ENCODE measurements around the gene EIF3L.
A peak's percentile ranks its signal among the peaks of the same experiment; 100 is the strongest.

EIF3L gene

GRCh38 chr22:37897807-37898206, 48.6 kb downstream of the EIF3L start:
- FAIRE-seq (no peak), DNase-seq (ENCODE audit: extremely low spot score, insufficient read length, low read depth) (no peak)

GRCh38 chr22:37898441-37899181, 49.4 kb downstream of the EIF3L start:
- DNase-seq (ENCODE audit: extremely low spot score, insufficient read length, low read depth), result no peak
- no peak for FAIRE-seq

- DNase-seq (ENCODE audit: extremely low spot score, insufficient read length, low read depth) (no peak), FAIRE-seq (no peak)
Measured at GRCh38 chr22:37904572-37905533, 55.6 kb downstream of the EIF3L start.

GRCh38 chr22:37905534-37906363, 56.5 kb downstream of the EIF3L start, which contains the start of gene MICALL1:
Gene MICALL1 (plus strand): TSS chr22:37906297. CDS start chr22:37906423, 126 bp downstream.
- peak; percentile 88 for DNase-seq (ENCODE audit: extremely low spot score, insufficient read length, low read depth)
- FAIRE-seq, result peak; percentile 35

- no peak for FAIRE-seq
- DNase-seq (ENCODE audit: extremely low spot score, insufficient read length, low read depth), result no peak
Measured at GRCh38 chr22:37906364-37907008, 57.3 kb downstream of the EIF3L start.

GRCh38 chr22:37907036-37907954, 58.1 kb downstream of the EIF3L start:
- no peak for DNase-seq (ENCODE audit: extremely low spot score, insufficient read length, low read depth)
- no peak for FAIRE-seq

GRCh38 chr22:37909766-37910165, 60.5 kb downstream of the EIF3L start:
- FAIRE-seq (no peak), DNase-seq (ENCODE audit: extremely low spot score, insufficient read length, low read depth) (no peak)

GRCh38 chr22:37910890-37911672, 61.9 kb downstream of the EIF3L start:
- no peak for FAIRE-seq
- no peak for DNase-seq (ENCODE audit: extremely low spot score, insufficient read length, low read depth)

GRCh38 chr22:37911697-37912096, 62.5 kb downstream of the EIF3L start:
- FAIRE-seq, result no peak
- DNase-seq (ENCODE audit: extremely low spot score, insufficient read length, low read depth), result no peak

- FAIRE-seq, result no peak
- no peak for DNase-seq (ENCODE audit: extremely low spot score, insufficient read length, low read depth)
Measured at GRCh38 chr22:37912171-37912570, 63.0 kb downstream of the EIF3L start.

GRCh38 chr22:37913233-37913721, 64.1 kb downstream of the EIF3L start:
- FAIRE-seq (no peak), DNase-seq (ENCODE audit: extremely low spot score, insufficient read length, low read depth) (no peak)

- DNase-seq (ENCODE audit: extremely low spot score, insufficient read length, low read depth), result no peak
- FAIRE-seq, result no peak
Measured at GRCh38 chr22:37916311-37916710, 67.1 kb downstream of the EIF3L start.

GRCh38 chr22:37917874-37918548, 68.8 kb downstream of the EIF3L start:
- no peak for DNase-seq (ENCODE audit: extremely low spot score, insufficient read length, low read depth)
- FAIRE-seq, result no peak

- FAIRE-seq (no peak), DNase-seq (ENCODE audit: extremely low spot score, insufficient read length, low read depth) (no peak)
Measured at GRCh38 chr22:37918580-37919270, 69.5 kb downstream of the EIF3L start.

GRCh38 chr22:37920126-37920525, 70.9 kb downstream of the EIF3L start:
- no peak for DNase-seq (ENCODE audit: extremely low spot score, insufficient read length, low read depth)
- FAIRE-seq, result no peak

- FAIRE-seq (no peak), DNase-seq (ENCODE audit: extremely low spot score, insufficient read length, low read depth) (no peak)
Measured at GRCh38 chr22:37922191-37922590, 73.0 kb downstream of the EIF3L start.

GRCh38 chr22:37923927-37924326, 74.7 kb downstream of the EIF3L start:
- no peak for DNase-seq (ENCODE audit: extremely low spot score, insufficient read length, low read depth)
- FAIRE-seq, result no peak
